IPS DF 6.9 (cell line): ENCODE results near the gene HMHB1.

Source experiments
- DNase-seq: peaks from one replicate; pipeline ENCODE4 v3.0.0-alpha.2; 2013; ENCODE audit warnings: low read depth, low spot score
- H3K27ac ChIP-seq: one replicate; pipeline ENCODE4 v1.5.1; 2013; ENCODE audit warnings: low read length, control low read depth
- H3K27me3 ChIP-seq: 2 replicates; pipeline ENCODE4 v1.6.1; 2013; ENCODE audit warnings: mild to moderate bottlenecking, low read length; ENCODE audit not compliant: control insufficient read depth, insufficient read depth
- H3K36me3 ChIP-seq: 2 replicates; pipeline ENCODE4 v1.6.1; 2013; ENCODE audit warnings: low read length; ENCODE audit not compliant: control insufficient read depth, insufficient read depth
- H3K4me1 ChIP-seq: 2 replicates; pipeline ENCODE4 v1.6.1; 2013; ENCODE audit warnings: low read length; ENCODE audit not compliant: control insufficient read depth, insufficient read depth
- H3K4me3 ChIP-seq: 2 replicates; pipeline ENCODE4 v1.5.1; 2013; ENCODE audit warnings: mild to moderate bottlenecking, low read length
- H3K9me3 ChIP-seq: 2 replicates; pipeline ENCODE4 v1.6.1; 2013; ENCODE audit warnings: low read length, inconsistent platforms; ENCODE audit not compliant: control insufficient read depth, insufficient read depth
- WGBS: extraction: QIAGEN DNeasy Blood & Tissue Kit; methylation state at CpG from one replicate; pipeline ENCODE4 v1.1.7; 2013; ENCODE audit warnings: mixed read lengths, missing lambda C conversion rate; ENCODE audit not compliant: insufficient read length, insufficient coverage; 5-methylcytosine and 5-hydroxymethylcytosine counted together

HMHB1 gene

GRCh38 chr5:143833177-143833576, 21.2 kb downstream of the HMHB1 start:
- Histone ChIP-seq H3K27me3 (no peaks in the 10 kb centered on the region), H3K4me1 (no peaks in the 10 kb centered on the region), H3K36me3 (no peaks in the 10 kb centered on the region), H3K9me3 (no peaks in the 10 kb centered on the region), H3K27ac (no peak overlapping the region), H3K4me3 (no peak overlapping the region)
- no CpG with 5 or more reads among the region's 4 CpGs for WGBS
- DNase-seq: no peak

- no peaks in the 10 kb centered on the region for H3K36me3 ChIP-seq
- no peak overlapping the region for H3K4me3 ChIP-seq
- H3K27me3 ChIP-seq: no peaks in the 10 kb centered on the region
- H3K4me1 ChIP-seq: no peaks in the 10 kb centered on the region
- H3K27ac ChIP-seq: no peak overlapping the region
- H3K9me3 ChIP-seq: no peaks in the 10 kb centered on the region
- no peak for DNase-seq
- WGBS: no CpG with 5 or more reads among the region's 3 CpGs
Observed at GRCh38 chr5:143835251-143835650, 23.3 kb downstream of the HMHB1 start.

- no peaks in the 10 kb centered on the region for H3K27me3 ChIP-seq
- no peak for DNase-seq
- H3K36me3 ChIP-seq: no peaks in the 10 kb centered on the region
- no CpG with 5 or more reads among the region's 2 CpGs for WGBS
- no peaks in the 10 kb centered on the region for H3K9me3 ChIP-seq
- H3K4me3 ChIP-seq: no peak overlapping the region
- H3K4me1 ChIP-seq: no peaks in the 10 kb centered on the region
- no peak overlapping the region for H3K27ac ChIP-seq
Observed at GRCh38 chr5:143836161-143836725, 24.3 kb downstream of the HMHB1 start.

- no CpG with 5 or more reads among the region's 7 CpGs for WGBS
Observed at GRCh38 chr5:143837306-143837848, 25.4 kb downstream of the HMHB1 start.

GRCh38 chr5:143841446-143841845, 29.5 kb downstream of the HMHB1 start:
- Histone ChIP-seq H3K27ac (no peak overlapping the region), H3K4me1 (no peaks in the 10 kb centered on the region), H3K9me3 (no peaks in the 10 kb centered on the region), H3K4me3 (no peak overlapping the region), H3K27me3 (no peaks in the 10 kb centered on the region), H3K36me3 (no peaks in the 10 kb centered on the region)
- no peak for DNase-seq

More at GRCh38 chr5:143837306-143837848, 25.4 kb downstream of the HMHB1 start:
- Histone ChIP-seq H3K36me3 (no peaks in the 10 kb centered on the region), H3K27me3 (no peaks in the 10 kb centered on the region), H3K27ac (no peak overlapping the region), H3K9me3 (no peaks in the 10 kb centered on the region), H3K4me1 (no peaks in the 10 kb centered on the region), H3K4me3 (no peak overlapping the region)
- no peak for DNase-seq

- H3K9me3 ChIP-seq: no peaks in the 10 kb centered on the region
- no peaks in the 10 kb centered on the region for H3K27me3 ChIP-seq
- no peaks in the 10 kb centered on the region for H3K4me1 ChIP-seq
- WGBS: no CpG with 5 or more reads among the region's 2 CpGs
- no peak overlapping the region for H3K4me3 ChIP-seq
- H3K36me3 ChIP-seq: no peaks in the 10 kb centered on the region
- no peak for DNase-seq
- H3K27ac ChIP-seq: no peak overlapping the region
Observed at GRCh38 chr5:143842920-143843319, 31.0 kb downstream of the HMHB1 start.

GRCh38 chr5:143843461-143843860, 31.5 kb downstream of the HMHB1 start:
- Histone ChIP-seq H3K4me3 (no peak overlapping the region), H3K4me1 (no peaks in the 10 kb centered on the region), H3K27me3 (no peaks in the 10 kb centered on the region), H3K27ac (no peak overlapping the region), H3K9me3 (no peaks in the 10 kb centered on the region), H3K36me3 (no peaks in the 10 kb centered on the region)
- no CpG with 5 or more reads among the region's 2 CpGs for WGBS
- DNase-seq: no peak

GRCh38 chr5:143850050-143850683, 38.2 kb downstream of the HMHB1 start:
- no CpG with 5 or more reads among the region's 3 CpGs for whole genome bisulfite sequencing

GRCh38 chr5:143851383-143851782, 39.4 kb downstream of the HMHB1 start:
- DNase-seq: no peak
- Histone ChIP-seq H3K36me3 (no peaks in the 10 kb centered on the region), H3K4me1 (no peaks in the 10 kb centered on the region), H3K27ac (no peak overlapping the region), H3K4me3 (no peak overlapping the region), H3K9me3 (no peaks in the 10 kb centered on the region), H3K27me3 (no peaks in the 10 kb centered on the region)

More at GRCh38 chr5:143850050-143850683, 38.2 kb downstream of the HMHB1 start:
- H3K36me3 ChIP-seq: no peaks in the 10 kb centered on the region
- no peaks in the 10 kb centered on the region for H3K9me3 ChIP-seq
- H3K27me3 ChIP-seq: no peaks in the 10 kb centered on the region
- no peaks in the 10 kb centered on the region for H3K4me1 ChIP-seq
- no peak overlapping the region for H3K27ac ChIP-seq
- no peak overlapping the region for H3K4me3 ChIP-seq
- DNase-seq: no peak

GRCh38 chr5:143860211-143860610, 48.2 kb downstream of the HMHB1 start:
- no peaks in the 10 kb centered on the region for H3K36me3 ChIP-seq
- H3K4me1 ChIP-seq: no peaks in the 10 kb centered on the region
- H3K4me3 ChIP-seq: no peak overlapping the region
- DNase-seq: no peak
- no peaks in the 10 kb centered on the region for H3K9me3 ChIP-seq
- no peaks in the 10 kb centered on the region for H3K27me3 ChIP-seq
- WGBS: no CpG with 5 or more reads among the region's 1 CpG
- H3K27ac ChIP-seq: no peak overlapping the region

GRCh38 chr5:143862271-143862670, 50.3 kb downstream of the HMHB1 start:
- Histone ChIP-seq H3K4me1 (no peaks in the 10 kb centered on the region), H3K27ac (no peak overlapping the region), H3K36me3 (no peaks in the 10 kb centered on the region), H3K9me3 (no peaks in the 10 kb centered on the region), H3K27me3 (no peaks in the 10 kb centered on the region), H3K4me3 (no peak overlapping the region)
- no peak for DNase-seq
